Measurements from ENCODE around the gene ADGRL3. TPM values are rescaled to one million over a fixed set of nuclear protein-coding genes. Genes with fewer than 3 reads are reported as not detected.

Gene ADGRL3
- total and polyA plus RNA-seq, 2 donors (not counting 1 experiment from before 2014, with no cell fraction given): under 0.01 to 0.05 TPM

DNA sequence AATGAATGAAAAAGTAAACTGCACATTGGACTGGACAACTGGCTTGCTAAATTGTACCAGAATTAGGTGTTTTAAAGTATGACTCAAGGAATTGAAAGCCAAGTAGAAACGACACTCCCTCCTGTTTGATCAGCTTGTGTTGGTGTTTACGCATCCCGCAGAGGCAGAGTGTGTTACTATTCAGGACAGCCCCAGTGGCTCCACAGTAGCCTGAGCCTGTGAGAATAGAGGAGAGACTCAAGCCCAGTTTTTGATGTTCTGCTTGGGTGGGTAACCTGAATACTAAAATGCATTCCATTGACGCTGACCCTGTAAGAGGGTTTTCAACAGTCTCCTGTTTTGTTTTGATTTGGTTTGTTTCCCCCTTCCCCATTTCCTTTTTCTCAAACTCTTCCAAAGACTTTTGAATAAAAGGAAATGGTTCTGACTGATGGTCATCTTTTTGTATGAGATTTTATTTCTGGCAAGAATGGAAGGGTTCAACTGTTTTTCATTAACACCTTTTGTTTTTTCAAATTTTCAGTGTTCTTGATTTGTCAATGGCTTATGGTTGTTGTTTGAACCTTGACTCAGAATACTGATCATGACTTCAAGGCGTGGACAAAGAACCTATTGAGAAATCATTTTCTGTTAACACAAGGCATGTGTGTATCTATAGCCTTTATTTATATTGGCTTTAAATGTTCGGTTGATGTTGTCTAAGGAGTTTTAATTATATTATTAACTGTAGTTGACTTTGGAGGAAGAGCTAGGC, 10.2 kb downstream of the ADGRL3 start:
- H3K36me3 ChIP-seq (ENCODE audit: control insufficient read depth, insufficient read depth, low read length): no peaks in the 10 kb centered on the region
- no peaks in the 10 kb centered on the region for H4K20me1 ChIP-seq (ENCODE audit: control insufficient read depth, extremely low read depth, insufficient read depth, low read length)
- no peak overlapping the region for H3K4me2 ChIP-seq (ENCODE audit: extremely low read depth, insufficient read depth, low read length)
- H3K4me1 ChIP-seq (ENCODE audit: control insufficient read depth, extremely low read depth, insufficient read depth, low read length): no peaks in the 10 kb centered on the region
- no peak overlapping the region for H3K27ac ChIP-seq (ENCODE audit: insufficient read depth, low read length)
- H3K9me3 ChIP-seq (ENCODE audit: control insufficient read depth, insufficient read depth, low read depth, low read length): no peaks in the 10 kb centered on the region
- DNase-seq (ENCODE audit: low read depth in 2 of 2): no peak
- H3K4me3 ChIP-seq (replicated peaks in 1 of 4; ENCODE audit: control extremely low read depth in 1 of 4, insufficient read depth in 1 of 4, low read depth in 3 of 4, low read length in 4 of 4): no peak overlapping the region
- TF ChIP-seq, protein P1, sequence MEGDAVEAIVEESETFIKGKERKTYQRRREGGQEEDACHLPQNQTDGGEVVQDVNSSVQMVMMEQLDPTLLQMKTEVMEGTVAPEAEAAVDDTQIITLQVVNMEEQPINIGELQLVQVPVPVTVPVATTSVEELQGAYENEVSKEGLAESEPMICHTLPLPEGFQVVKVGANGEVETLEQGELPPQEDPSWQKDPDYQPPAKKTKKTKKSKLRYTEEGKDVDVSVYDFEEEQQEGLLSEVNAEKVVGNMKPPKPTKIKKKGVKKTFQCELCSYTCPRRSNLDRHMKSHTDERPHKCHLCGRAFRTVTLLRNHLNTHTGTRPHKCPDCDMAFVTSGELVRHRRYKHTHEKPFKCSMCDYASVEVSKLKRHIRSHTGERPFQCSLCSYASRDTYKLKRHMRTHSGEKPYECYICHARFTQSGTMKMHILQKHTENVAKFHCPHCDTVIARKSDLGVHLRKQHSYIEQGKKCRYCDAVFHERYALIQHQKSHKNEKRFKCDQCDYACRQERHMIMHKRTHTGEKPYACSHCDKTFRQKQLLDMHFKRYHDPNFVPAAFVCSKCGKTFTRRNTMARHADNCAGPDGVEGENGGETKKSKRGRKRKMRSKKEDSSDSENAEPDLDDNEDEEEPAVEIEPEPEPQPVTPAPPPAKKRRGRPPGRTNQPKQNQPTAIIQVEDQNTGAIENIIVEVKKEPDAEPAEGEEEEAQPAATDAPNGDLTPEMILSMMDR (conservative IDR thresholded peaks at IDR 0.05 in 1 of 2, IDR thresholded peaks at IDR 0.05 in 1 of 2; ENCODE audit: low read depth in 1 of 2, low read length in 2 of 2): no peak
- TF ChIP-seq EZH2 (IDR thresholded peaks at IDR 0.05; ENCODE audit: low read length, missing control alignments): no peak
- no peak overlapping the region for H2AFZ ChIP-seq (ENCODE audit: low read length)
- H3K79me2 ChIP-seq (ENCODE audit: control insufficient read depth, insufficient read depth, low read length): no peaks in the 10 kb centered on the region
- no peak overlapping the region for H3K9ac ChIP-seq (ENCODE audit: insufficient read depth, low read length)
- H3K27me3 ChIP-seq (ENCODE audit: control insufficient read depth, insufficient read depth, low read length): no peaks in the 10 kb centered on the region

DNA sequence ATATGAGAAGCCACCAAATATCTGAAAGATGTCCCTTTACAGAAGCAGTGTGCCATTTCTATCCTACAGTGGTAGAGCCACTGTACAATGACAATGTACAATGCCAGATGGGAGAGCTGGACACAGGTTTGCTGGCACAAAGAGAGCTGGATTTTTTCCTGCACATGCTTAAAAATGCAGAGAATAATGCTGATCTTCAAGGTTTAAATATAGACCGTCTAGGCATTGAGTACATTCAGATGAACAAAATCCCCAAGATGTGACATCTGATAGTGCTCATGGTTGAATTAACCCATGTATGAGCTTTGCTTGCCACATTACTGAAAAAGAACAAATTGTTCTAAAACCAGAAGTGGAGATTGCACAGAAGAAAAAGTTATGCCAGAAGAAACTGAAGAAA, 11.7 kb downstream of the ADGRL3 start:
- Histone ChIP-seq H3K9ac (ENCODE audit: insufficient read depth, low read length) (no peak overlapping the region), H3K9me3 (ENCODE audit: control insufficient read depth, insufficient read depth, low read depth, low read length) (no peaks in the 10 kb centered on the region), H3K27ac (ENCODE audit: insufficient read depth, low read length) (no peak overlapping the region), H3K4me2 (ENCODE audit: extremely low read depth, insufficient read depth, low read length) (no peak overlapping the region), H4K20me1 (ENCODE audit: control insufficient read depth, extremely low read depth, insufficient read depth, low read length) (no peaks in the 10 kb centered on the region), H2AFZ (ENCODE audit: low read length) (no peak overlapping the region), H3K4me1 (ENCODE audit: control insufficient read depth, extremely low read depth, insufficient read depth, low read length) (no peaks in the 10 kb centered on the region), H3K27me3 (ENCODE audit: control insufficient read depth, insufficient read depth, low read length) (no peaks in the 10 kb centered on the region), H3K4me3 (replicated peaks in 1 of 4; ENCODE audit: control extremely low read depth in 1 of 4, insufficient read depth in 1 of 4, low read depth in 3 of 4, low read length in 4 of 4) (no peak overlapping the region), H3K79me2 (ENCODE audit: control insufficient read depth, insufficient read depth, low read length) (no peaks in the 10 kb centered on the region), H3K36me3 (ENCODE audit: control insufficient read depth, insufficient read depth, low read length) (no peaks in the 10 kb centered on the region)
- no peak for DNase-seq (ENCODE audit: low read depth in 2 of 2)
- TF ChIP-seq EZH2 (IDR thresholded peaks at IDR 0.05; ENCODE audit: low read length, missing control alignments): no peak
- TF ChIP-seq, protein P1 (conservative IDR thresholded peaks at IDR 0.05 in 1 of 2, IDR thresholded peaks at IDR 0.05 in 1 of 2; ENCODE audit: low read depth in 1 of 2, low read length in 2 of 2): no peak

DNA sequence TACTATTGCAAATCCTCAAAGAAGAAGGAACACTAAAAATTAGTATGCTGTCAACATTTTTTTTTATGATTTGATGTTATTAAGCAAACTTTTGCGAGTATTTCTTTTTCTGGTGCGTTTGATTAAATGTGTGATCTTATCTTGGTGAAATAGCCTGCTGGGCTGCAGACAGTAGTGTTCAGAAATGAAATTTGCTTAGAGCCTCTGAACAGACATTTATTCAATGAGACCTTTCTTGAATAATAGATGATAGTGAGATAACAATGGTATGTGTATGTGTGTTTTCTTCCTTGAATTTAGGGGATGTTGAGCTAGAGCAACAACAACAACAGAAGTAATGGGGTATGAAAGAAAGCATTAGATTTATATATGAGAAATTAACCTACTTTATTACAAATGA, 12.7 kb downstream of the ADGRL3 start:
- Histone ChIP-seq H3K4me1 (ENCODE audit: control insufficient read depth, extremely low read depth, insufficient read depth, low read length) (no peaks in the 10 kb centered on the region), H3K36me3 (ENCODE audit: control insufficient read depth, insufficient read depth, low read length) (no peaks in the 10 kb centered on the region), H3K27ac (ENCODE audit: insufficient read depth, low read length) (no peak overlapping the region), H3K9me3 (ENCODE audit: control insufficient read depth, insufficient read depth, low read depth, low read length) (no peaks in the 10 kb centered on the region), H3K9ac (ENCODE audit: insufficient read depth, low read length) (no peak overlapping the region), H3K79me2 (ENCODE audit: control insufficient read depth, insufficient read depth, low read length) (no peaks in the 10 kb centered on the region), H3K4me2 (ENCODE audit: extremely low read depth, insufficient read depth, low read length) (no peak overlapping the region), H3K4me3 (replicated peaks in 1 of 4; ENCODE audit: control extremely low read depth in 1 of 4, insufficient read depth in 1 of 4, low read depth in 3 of 4, low read length in 4 of 4) (no peak overlapping the region), H2AFZ (ENCODE audit: low read length) (no peak overlapping the region), H4K20me1 (ENCODE audit: control insufficient read depth, extremely low read depth, insufficient read depth, low read length) (no peaks in the 10 kb centered on the region), H3K27me3 (ENCODE audit: control insufficient read depth, insufficient read depth, low read length) (no peaks in the 10 kb centered on the region)
- TF ChIP-seq, protein P1 (conservative IDR thresholded peaks at IDR 0.05 in 1 of 2, IDR thresholded peaks at IDR 0.05 in 1 of 2; ENCODE audit: low read depth in 1 of 2, low read length in 2 of 2): no peak
- TF ChIP-seq EZH2 (IDR thresholded peaks at IDR 0.05; ENCODE audit: low read length, missing control alignments): no peak
- no peak for DNase-seq (ENCODE audit: low read depth in 2 of 2)
